WERI-Rb-1 (cell line): ENCODE results near the gene RIC3.

Experiments used
- DNase-seq: peaks from one replicate; pipeline ENCODE4 v3.0.0-alpha.2; 2020
- H3K27ac ChIP-seq: fragments of 250-450 bp; sonication (Bioruptor Pico); 2 replicates; pipeline ENCODE4 v1.5.1; 2020; ENCODE audit warnings: mild to moderate bottlenecking, moderate library complexity
- H3K27me3 ChIP-seq: fragments of 250-450 bp; sonication (Bioruptor Pico); 2 replicates; pipeline ENCODE4 v1.5.1; 2021; ENCODE audit warnings: mild to moderate bottlenecking, low read depth, moderate library complexity; ENCODE audit not compliant: insufficient read depth, severe bottlenecking
- H3K36me3 ChIP-seq: fragments of 250-450 bp; sonication (Bioruptor Pico); 2 replicates; pipeline ENCODE4 v1.5.1; 2020; ENCODE audit warnings: mild to moderate bottlenecking, moderate library complexity
- H3K4me3 ChIP-seq: 2 replicates; pipeline ENCODE4 v1.5.1; 2011; ENCODE audit warnings: low read depth, mild to moderate bottlenecking, control low read depth, low read length
- H3K9me3 ChIP-seq: fragments of 250-450 bp; sonication (Bioruptor Pico); 2 replicates; pipeline ENCODE4 v1.5.1; 2021; ENCODE audit warnings: mild to moderate bottlenecking, moderate library complexity; ENCODE audit not compliant: severe bottlenecking
- TF ChIP-seq, protein P1 (sequence below): IDR thresholded peaks from 2 replicates; pipeline ENCODE4 v1.5.1; 2011; ENCODE audit warnings: low read depth, mild to moderate bottlenecking, control low read depth, inconsistent platforms, low read length

Gene RIC3

DNA sequence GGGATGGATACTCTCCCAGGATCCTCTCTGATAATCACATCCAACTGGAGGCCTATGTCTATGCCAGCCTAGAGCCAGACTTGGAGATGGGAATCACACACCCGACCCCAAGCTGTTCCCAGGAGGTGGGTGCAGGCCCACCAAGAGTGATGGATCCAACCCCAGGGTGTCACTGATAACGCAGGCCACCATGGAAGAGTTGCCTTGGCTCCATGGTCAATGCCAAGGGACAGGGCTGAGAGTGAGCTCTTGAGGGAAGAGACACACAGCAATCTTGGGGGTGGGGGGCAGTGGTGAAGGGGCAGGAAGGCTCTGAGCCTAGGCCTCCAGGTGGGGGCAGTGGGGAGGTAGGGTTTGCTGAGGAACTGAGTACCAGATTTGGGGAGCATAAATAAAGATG is 70.9 kb downstream of the RIC3 start:
- peak overlapping the region; percentile 59 for H3K27ac ChIP-seq
- H3K4me3 ChIP-seq, result no peak overlapping the region
- no peaks in the 10 kb centered on the region for H3K9me3 ChIP-seq
- peaks cover 70% of the 10 kb centered on the region for H3K36me3 ChIP-seq
- TF ChIP-seq, protein P1, sequence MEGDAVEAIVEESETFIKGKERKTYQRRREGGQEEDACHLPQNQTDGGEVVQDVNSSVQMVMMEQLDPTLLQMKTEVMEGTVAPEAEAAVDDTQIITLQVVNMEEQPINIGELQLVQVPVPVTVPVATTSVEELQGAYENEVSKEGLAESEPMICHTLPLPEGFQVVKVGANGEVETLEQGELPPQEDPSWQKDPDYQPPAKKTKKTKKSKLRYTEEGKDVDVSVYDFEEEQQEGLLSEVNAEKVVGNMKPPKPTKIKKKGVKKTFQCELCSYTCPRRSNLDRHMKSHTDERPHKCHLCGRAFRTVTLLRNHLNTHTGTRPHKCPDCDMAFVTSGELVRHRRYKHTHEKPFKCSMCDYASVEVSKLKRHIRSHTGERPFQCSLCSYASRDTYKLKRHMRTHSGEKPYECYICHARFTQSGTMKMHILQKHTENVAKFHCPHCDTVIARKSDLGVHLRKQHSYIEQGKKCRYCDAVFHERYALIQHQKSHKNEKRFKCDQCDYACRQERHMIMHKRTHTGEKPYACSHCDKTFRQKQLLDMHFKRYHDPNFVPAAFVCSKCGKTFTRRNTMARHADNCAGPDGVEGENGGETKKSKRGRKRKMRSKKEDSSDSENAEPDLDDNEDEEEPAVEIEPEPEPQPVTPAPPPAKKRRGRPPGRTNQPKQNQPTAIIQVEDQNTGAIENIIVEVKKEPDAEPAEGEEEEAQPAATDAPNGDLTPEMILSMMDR, result no peak
- H3K27me3 ChIP-seq, result no peaks in the 10 kb centered on the region
- no peak for DNase-seq

DNA sequence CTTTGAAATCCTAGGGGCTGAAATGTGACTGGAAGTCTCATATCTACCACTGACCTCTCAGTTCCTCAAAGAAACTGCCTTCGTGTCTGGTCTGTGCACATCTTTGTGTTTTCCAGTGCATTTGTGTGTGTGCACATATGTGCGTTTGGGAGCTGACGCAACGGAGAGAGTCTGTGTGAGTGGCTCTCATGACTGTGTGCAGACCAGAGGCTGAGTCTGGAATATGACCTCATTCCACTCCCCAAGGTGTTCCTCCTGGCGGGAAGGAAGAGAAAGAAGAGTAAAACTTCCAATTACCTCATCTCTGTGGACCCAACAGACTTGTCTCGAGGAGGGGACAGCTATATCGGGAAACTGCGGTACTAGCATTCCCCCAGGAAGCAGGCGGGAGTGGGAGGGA is 71.4 kb downstream of the RIC3 start:
- TF ChIP-seq, protein P1, result no peak
- Histone ChIP-seq H3K9me3 (no peaks in the 10 kb centered on the region), H3K27ac (peak overlapping the region; percentile 59), H3K4me3 (no peak overlapping the region), H3K36me3 (peaks cover 68% of the 10 kb centered on the region), H3K27me3 (no peaks in the 10 kb centered on the region)
- no peak for DNase-seq

GRCh38 chr11:8097062-8097461 is 71.8 kb downstream of the RIC3 start:
- Histone ChIP-seq H3K9me3 (no peaks in the 10 kb centered on the region), H3K4me3 (no peak overlapping the region), H3K36me3 (peaks cover 68% of the 10 kb centered on the region), H3K27me3 (no peaks in the 10 kb centered on the region), H3K27ac (no peak overlapping the region; the same call in 1 of the 2 replicates)
- no peak for DNase-seq
- TF ChIP-seq, protein P1, result no peak

GRCh38 chr11:8096575-8096974 is 72.2 kb downstream of the RIC3 start:
- Histone ChIP-seq H3K9me3 (no peaks in the 10 kb centered on the region), H3K4me3 (no peak overlapping the region), H3K36me3 (peaks cover 69% of the 10 kb centered on the region), H3K27me3 (no peaks in the 10 kb centered on the region), H3K27ac (no peak overlapping the region; the same call in 1 of the 2 replicates)
- TF ChIP-seq, protein P1, result no peak
- no peak for DNase-seq

DNA sequence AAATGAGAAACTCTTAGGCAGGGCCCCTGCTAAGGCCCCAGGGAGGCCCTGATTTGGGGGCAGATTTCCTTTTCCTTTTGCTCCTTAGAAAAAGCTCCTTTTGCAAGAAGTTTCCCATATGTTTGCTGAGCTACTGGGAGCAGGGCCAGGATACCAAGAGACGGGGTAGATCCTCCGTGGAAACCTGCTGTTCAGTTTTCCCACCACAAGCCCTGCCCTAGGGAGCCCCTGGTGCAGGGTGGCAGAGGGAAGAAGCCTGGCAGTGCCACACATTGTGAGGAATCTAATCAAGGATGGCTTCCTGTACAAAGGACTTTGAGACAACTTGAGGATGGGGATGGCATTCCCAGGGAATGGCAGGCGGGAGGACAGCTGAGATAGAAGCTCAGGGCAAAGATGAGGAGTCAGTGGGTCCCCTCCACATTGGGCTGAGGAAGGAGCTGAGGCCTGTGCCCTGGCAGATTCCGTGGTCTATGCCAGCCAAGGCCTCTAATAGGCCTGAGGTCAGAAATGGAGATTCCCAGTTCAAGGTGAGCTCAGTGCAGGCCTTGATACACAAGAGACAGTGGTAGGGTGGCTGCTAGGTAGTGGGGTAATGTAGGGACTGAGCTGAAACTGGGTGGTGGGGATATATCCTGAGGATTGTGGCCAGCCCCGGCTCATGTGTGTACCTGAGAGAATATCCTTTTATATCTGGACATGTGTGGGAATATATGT is 72.9 kb downstream of the RIC3 start:
- TF ChIP-seq, protein P1, result no peak
- Histone ChIP-seq H3K36me3 (peaks cover 63% of the 10 kb centered on the region), H3K4me3 (no peak overlapping the region), H3K27ac (no peak overlapping the region), H3K27me3 (no peaks in the 10 kb centered on the region), H3K9me3 (no peaks in the 10 kb centered on the region)
- no peak for DNase-seq

GRCh38 chr11:8095371-8095770 is 73.5 kb downstream of the RIC3 start:
- H3K9me3 ChIP-seq, result no peaks in the 10 kb centered on the region
- H3K27ac ChIP-seq, result no peak overlapping the region
- H3K36me3 ChIP-seq, result peaks cover 57% of the 10 kb centered on the region
- H3K4me3 ChIP-seq, result no peak overlapping the region
- H3K27me3 ChIP-seq, result no peaks in the 10 kb centered on the region
- TF ChIP-seq, protein P1, result no peak
- DNase-seq, result no peak
